ENCODE measurements around the gene ULBP3. TPM values are rescaled to one million over a fixed set of nuclear protein-coding genes. Genes with fewer than 3 reads are reported as not detected.
"Not testable (repeated sequence)": the region's sequence is repeated elsewhere in the genome, so short reads cannot be mapped to it uniquely, and the experiment has no call there.

The ULBP3 gene
- total RNA-seq, 1 donor from 2014 or later: 3.8 TPM

DNA sequence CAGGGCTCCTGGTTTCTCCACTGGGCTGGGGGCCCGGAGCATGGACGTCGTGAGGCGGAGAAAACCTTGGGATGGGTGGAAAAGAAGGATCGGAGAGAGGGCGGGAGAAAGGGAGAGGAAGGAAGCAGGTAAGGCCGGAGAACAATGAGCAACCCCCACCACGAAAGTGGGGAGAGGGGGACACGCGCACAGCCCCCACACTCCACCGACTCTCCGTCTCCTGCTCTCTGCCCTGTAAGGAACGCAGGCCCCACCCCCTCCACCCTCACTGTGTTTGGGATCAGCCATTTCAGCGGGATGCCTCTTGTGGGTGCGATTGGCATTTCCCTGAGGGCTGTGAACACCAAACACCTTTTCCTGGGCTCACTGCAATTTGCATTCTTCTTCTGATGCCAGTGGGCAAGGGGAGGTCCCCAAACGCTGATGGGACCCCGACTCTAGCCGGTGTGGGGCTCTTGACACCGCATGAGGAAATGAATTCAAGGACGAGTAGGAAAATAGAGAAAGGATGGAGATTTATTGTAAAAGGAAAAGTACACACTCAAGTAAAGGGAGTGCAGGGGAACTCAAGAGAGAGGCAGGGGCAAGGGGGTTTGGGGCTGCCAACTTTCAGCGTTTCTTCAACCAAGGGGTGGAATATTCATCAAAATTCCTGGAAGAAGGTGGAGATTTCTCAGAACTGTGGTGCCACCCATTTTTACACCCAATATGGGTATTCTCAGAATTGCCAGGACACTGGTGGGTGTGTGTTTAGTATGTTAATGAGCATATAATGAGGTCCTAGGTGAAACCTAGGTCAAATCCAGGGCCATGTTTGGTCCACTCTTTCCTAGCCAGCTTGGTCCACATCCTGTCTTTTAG lies 30.5 kb downstream of the ULBP3 start:
- peak; percentile 48 for ATAC-seq

DNA sequence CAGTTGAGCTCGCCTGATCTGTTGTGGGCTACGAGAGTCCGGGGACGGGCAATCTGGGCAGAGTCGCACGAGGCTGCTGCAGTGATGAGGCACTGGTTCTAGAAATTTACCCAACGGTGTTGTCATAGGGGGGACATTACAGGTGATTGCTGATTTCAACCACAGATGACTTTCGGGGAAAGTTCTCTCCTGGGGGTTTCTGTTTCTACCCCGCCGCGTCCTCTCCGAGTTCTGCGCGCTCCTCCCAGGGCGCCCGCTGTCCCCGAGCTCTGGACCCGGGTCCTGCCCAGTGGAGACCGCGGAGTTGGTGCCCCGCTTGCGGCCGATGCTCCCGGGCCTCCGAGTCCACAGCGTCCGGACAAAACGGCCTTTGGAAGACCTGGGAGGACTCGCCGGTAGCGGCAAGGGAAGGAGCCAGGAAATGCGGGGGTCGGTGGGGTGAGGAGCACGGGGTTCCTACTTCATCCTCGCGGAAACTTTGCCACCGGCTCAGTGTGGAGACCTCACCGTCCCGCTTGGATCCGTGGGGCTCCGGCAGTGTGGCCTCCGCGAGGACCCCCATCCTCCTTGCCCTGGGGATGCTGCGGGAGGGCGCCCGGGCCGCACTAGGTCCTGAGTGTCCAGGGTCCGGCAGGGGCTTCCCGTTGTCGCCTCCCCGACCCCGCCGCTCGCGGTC lies 31.3 kb downstream of the ULBP3 start:
- peak; percentile 30 for ATAC-seq

DNA sequence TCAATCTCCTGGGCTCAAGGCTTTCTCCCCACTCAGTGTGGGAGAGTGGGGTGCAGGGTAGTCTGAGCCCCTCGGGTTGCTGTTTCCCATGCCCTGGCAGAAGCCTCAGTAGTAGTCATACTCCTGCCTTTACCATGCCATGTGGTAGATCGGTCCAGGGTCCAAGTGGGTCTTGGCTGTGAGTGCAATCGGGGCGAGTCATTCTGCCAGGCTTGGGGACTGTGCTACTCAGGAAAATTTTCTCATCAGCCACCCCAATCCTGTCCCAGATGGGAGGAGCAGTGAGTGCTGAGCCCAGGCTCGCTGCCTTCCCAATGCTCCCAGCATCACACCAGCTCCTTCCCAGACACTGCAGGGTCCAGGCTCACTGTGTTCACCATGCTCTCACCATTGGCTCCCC lies 32.8 kb downstream of the ULBP3 start:
- no peak for ATAC-seq

DNA sequence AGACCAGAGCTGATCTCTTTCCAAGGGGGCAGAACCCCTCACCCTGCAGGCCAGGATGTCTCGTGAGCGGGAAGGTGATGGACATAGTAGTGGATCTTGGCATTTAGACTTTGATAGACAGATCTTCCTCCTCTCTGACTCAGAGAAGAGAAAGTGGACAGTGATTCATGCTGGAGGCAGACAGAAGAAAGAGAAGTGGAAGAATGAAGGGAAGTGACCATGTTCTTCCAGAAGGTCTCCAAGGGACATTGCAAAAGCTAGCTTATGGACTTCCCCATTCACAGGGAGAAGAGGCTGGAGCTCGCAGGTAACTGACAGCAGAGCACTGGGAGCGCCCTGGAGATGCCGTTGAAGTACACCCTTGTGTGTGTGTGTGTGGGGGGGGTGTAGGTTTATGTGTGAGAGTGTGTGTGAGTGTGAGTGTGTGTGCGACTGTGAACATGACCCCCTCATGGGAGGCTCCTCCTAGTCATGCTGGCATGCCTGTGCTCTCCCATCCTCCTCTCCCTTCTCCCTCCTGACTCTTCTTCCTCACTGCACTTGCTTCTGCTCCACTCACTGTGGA lies 35.6 kb downstream of the ULBP3 start:
- ATAC-seq: no peak

DNA sequence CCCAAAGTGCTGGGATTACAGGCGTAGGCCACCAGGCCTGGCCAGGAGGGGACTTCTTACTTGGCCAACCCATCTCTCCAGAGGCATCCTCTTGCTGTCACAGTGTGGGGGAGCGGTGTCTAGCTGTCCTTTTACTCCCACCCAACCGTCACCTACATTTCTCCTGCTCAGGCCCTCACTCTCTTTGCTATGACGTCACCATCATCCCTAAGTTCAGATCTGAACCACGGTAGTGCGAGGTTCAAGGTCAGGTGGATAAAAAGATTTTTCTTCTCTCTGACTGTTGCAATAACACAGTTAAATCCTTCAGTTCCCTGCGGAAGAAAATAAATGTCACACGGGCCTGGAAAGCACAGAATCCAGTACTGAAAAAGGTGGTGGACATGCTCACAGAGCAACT lies 36.3 kb downstream of the ULBP3 start:
- ATAC-seq: no peak

DNA sequence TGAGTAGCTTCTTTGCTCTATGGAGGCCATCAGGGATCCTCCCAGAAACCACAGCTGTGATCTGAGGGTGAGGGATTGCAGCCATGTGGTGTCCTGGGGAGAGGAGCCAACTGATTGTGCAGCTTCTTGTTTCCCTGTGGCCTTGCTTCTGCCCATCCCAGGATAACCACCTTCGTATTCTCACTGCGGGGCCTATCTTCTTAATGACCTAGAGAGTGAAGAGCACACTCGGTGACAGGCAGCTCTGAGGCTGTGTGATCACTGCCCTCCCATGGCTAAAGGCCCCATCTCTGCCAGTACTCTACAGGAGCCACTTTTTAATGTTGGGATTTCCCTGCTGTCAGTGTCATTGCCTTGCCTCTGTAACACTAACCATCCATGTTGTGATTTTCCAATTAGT lies 38.3 kb downstream of the ULBP3 start:
- no peak for ATAC-seq

DNA sequence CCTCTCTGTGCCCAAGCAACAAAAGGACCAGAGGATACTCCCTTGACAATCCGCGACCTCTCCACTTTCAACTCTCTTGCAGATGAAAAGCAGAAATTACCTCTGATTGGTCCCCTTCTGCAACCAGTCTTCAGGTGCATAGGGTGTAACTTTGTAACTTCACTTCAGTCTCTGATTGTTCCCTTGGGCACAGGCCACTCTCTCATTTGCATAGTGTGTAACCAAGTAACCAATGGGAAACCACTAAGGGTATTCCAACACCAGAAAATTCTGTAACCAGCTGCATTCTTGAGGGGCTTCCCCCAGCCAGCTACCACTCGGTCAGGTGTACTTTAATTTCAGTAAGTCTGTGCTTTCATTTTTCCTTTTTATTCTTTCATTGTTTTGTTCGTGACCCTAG lies 39.2 kb downstream of the ULBP3 start:
- no peak for ATAC-seq

DNA sequence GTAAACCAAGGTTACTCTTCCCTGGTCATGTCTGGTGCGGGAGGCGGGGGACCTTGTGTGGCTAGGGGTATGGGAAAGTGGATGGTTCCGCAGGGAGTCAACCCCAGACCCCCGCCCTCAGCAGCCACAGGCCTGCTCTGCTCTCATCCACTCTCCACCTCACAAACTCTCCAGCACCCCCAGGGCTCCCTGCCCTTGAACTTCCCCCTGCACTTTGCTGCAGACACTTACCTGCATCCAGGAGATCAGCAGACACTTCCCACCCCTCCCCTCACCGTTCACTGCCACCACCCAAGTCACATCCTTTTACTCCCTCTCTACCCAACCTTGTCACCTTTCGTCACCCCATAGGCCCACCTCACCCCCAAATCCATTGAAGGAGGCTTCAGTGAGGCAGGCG lies 39.6 kb downstream of the ULBP3 start:
- no peak for ATAC-seq

DNA sequence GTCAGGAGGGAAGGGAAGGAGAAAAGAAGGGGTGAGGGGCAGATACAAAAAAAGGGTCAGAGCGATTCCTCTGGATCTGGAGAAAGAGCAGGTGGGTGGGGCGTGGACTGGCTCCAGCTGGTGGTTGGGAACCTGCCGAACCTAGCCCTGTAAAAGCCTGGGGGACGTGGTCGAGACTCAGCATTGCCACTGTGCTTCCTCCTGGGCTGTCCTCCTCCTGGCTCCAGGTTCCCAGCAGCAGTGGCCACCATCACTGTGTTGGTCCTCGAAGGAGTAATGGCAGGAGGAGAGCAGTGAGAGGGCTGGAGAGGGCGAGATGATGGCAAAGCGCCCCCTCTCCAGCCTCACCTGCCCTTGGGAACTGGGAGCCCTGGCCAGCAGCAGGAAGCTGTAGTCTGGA lies 40.1 kb downstream of the ULBP3 start:
- no peak for ATAC-seq

DNA sequence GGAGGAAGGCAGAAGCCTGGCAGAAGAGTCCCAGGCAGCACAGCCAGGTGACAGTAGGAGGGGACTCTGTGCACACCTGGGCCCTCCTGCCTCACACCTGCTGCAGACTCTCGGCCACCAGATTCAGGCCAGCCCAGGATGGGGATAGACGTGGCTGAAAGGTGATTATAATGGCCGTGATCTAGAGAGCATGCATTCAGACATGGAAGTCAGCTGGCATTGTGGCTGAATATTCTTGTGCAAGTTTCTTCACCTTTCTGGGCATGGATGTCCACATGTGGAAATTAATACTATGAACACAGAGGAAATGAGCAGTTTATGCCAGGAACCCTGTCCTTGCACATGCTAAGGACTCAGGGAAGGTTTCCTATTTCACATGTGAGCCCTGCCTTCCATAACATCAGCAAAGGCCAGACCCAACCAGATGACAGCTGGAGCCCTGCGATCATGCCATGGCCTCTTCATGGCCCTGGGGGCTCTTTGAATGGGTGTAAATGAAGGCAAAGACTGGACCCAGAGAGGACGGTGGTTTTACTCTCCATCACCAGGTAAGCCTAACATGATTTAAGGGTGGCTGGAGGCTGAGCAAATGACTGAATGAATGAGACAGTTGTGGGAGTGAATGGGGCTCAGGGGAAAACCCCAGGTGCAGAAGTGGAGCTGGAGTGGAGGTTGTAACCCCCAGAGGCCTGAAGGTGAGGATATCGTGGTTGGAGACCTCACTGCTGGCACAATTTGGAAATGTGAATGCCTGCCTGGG lies 40.9 kb downstream of the ULBP3 start:
- no peak for ATAC-seq

DNA sequence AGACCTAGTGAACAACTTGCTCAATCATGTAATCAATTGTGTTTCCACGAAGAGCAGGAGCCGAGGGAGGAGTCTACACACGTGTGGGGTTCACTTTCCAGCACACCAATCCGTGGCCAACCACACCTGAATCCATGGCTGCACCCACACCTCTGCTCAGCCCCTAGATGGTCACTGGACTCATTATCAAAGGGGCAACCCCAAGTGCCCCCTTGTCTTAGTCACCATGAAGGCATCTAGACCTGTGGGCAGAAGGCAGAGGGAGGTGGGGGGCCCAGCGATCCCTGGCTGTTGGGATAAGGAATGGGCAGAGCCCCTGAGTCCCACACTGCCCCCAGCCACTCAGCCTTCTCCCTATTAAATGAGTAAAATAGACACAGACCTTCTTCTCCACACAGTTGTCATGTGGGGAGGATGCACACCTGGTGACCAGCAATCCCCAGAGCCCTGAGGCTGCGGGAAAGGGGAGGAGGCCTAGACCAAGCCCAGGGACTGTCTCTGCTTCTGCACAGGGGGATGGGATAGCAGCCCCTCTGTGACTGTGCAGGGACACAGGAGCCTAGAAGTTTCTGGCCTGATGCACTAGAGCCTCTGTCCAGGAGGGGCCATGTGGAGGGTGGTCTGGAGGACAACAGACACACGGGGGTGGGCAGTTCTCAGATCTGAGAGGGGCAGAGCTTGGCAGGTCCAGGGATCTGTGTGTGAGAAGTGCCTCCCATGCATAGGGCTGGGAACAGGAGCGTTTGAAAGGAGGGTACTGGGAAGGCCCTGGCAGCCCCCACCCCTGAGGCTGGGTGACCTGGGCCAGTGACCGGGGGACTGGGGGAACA lies 41.7 kb downstream of the ULBP3 start:
- no peak for ATAC-seq

DNA sequence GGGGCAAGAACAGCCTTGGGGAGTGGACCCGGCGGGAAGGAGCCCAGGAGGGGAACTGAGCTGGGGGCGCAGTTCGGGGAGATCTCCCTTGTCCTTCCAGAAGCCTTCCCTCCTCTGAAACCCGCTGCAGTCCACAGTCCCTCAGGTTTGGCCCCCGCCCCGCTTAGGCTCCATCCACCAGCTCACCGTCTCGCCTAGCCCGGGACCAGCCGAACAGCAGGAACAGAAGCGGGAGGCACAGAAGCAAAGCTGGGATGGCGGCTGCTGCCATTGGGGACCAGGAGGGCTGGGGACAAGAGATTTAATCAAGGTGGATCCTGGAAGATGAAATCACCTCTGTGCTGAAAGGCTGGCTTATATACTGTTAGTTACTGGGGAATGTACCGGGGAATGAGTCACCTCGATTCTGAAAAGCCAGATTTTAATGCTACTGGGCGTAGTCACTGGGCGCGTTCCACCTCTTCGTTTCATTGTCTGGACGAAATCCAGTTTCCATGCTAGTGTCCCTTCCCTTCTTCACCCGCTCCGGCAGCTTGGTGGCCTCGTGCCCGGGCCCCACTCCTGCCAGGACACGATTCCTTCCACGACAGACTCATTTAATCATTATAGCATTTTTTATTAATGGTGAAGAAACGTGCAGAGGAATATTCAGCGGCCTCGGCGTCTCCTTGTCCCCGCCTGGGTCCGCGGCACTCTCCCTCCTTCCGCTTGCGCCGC lies 43.6 kb downstream of the ULBP3 start, which contains the start of gene RAET1L:
TSS of gene RAET1L (minus strand) at position 332 of the 717 bp plus-strand sequence. CDS start at position 271, 61 bp downstream.
- ATAC-seq: peak; percentile 94

DNA sequence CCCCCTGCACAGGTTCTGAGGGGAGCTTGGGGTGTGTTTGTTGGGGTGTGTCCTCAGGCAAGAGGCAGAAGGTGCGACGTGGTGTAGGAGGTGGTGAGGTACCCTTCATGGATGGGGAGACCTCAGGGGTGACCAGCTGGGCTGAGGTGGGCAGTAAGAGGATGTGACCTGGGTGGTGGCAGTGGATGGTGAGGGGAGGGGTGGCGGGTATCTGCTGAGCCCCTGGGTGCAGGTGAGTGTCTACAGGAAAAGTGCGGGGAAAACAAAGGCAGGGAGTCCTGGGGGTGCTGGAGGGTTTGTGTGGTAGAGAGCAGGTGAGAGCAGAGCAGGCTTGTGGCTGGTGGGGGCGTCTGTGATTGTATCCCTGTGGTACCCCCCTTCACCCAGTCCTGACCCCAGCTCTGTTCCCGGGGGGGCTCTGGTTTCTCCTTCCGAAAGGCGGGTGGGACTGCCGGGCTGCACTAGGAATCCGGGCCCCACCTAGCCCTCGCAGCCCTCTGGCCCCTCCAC lies 44.2 kb downstream of the ULBP3 start:
- ATAC-seq: no peak

DNA sequence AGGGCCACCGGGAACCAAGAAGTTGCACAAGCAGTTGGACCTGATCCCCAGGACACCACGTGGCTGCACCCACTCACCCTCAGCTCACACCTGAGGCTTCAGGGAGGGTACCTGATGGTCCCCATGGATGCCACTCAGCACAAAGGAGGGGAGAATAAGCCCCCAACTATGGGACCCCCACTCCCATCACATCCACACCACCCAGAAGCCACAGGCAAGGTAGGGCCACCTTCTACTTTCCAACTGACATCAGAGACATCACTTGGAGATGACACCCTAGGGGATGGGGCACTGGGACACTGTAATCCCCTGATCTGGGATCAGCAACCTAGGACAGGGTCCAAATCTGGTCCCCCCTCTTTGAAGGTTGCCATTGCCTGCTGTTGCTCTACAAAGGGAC lies 44.9 kb downstream of the ULBP3 start:
- not testable (repeated sequence) for ATAC-seq

DNA sequence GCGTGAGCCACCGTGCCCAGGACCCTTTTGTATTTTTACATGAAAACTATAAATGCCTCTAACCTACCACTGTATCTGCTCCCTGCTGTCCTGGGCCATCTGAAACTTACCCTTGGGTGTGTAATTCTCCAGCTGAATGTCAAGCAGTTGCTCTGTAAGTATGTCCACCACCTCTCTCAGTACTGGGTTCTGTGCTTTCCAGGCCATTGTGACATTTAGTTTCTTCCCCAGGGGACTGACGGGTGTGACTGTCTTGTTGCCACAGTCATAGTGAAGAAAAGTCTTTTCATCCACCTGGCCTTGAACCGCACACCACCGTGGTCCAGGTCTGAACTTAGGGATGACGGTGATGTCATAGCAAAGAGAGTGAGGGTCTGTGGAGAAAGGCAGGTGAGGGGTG lies 47.1 kb downstream of the ULBP3 start:
- not testable (repeated sequence) for ATAC-seq

DNA sequence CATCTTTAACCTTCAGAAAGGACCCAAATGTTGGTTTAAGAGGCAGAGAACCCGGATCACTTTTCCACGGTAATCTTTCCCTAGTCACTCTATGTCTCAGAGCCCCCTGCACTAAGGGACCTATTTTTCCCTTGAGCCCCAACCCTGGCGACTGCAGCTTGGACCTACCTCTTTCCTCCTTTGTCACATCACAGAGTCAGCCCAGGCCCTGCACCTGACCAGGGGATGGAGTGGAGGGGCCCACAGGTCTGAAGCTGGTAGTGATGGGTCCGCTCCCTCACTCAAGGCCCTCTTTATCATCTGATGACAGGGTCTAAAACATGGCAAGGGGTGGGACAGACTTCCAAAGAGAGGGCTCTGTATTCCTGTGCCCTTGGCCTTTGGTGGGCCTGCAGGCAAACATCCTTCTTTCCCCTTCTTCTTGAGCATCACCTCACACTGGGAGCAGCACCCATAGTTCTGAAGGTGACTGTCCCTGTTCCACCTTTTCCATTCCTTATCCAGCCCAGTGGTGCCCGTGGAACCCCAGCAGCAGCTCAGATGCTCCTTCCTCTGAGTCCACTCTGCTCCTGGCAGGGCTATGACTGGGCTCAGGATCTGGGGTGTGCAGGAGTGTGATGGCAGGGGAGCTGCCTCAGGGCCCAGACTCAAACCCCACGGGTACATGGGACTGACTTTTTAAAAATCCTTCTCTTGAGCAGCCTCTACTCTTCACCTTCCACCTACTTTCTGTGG lies 49.9 kb downstream of the ULBP3 start:
- no peak for ATAC-seq

DNA sequence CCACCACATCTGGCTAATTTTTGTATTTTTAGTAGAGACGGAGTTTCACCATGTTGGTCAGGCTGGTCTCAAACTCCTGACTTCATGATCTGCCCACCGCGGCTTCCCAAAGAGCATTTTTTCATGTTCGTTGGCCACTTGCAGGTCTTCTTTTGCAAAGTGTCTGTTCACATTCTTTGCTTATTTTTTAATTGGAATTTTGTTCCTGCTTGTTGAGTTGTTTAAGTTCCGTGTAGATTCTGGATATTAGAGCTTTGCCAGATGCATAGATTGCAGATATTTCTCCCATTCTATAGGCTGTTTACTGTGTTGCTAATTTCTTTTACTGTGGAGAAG lies 51.8 kb downstream of the ULBP3 start:
- ATAC-seq: not testable (repeated sequence)

DNA sequence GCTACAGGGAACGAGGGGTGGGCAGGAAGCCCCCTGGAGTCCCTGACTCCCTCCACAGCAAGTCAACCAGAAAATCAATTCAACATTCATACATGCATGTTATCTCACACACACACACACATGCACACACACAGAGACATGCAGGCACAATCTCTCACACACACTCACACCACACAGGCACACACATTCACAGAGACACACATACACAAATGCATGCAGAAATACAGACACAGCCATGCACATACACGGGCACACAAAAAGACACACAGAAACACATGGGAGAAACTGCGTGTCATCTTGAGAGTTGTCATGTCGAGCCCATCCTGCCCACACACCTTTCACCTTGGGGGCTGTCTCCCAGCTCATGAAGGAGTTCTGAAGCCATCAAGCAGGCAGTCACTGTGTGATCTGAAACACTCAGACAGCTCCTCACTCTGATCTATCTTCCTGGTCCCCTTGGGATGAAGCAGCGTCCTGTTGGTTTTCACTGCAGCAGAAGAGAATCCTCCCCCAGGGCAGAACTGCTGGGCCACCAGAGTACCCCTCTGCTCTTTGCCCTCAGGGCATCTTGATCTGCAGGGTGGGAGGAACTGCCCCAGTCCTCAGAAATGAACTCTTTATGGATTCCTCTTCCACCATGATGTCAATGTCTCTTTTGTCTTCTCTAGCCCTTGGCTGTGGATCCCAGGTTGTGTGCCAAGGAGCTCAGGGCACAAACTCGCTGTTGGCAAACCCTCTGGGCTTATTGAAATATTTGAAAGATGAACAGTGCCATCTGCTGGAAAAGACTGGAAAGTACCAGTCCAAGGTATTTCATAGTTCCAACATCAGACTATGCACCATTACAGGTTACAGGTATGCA lies 52.4 kb downstream of the ULBP3 start:
- ATAC-seq: peak; percentile 61

DNA sequence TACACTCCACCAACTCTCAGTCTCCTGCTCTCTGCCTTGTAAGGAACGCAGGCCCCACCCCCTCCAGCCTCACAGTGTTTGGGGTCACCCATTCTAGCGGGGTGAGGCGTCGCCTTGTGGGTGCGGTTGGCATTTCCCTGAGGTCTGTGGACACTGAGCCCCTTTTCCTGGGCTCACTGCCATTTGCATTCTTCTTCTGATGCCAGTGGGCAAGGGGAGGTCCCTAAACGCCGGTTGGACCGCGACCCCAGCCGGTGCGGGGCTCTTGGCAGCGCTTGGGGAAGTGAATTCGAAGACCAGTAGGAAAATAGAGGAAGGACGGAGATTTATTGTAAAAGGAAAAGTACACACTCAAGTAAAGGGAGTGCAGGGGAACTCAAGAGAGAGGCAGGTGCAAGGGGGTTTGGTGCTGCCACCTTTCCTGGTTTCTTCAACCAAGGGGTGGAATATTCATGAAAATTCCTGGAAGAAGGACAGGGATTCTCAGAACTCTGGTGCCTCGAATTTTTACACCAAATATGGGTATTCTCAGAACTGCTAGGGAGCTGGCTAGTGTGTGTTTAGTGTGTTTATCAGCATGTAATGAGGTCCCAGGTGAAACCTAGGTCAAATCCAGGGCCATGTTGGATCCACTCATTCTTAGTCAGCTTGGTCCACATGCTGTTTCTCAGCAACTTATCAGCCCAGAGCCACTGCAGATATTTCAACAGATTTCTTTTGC lies 53.5 kb downstream of the ULBP3 start:
- ATAC-seq: peak; percentile 49

All from esophagus mucosa (tissue), 1 donor.